Glomerular endothelial cell (primary cell): ENCODE results near the gene DMBX1. TPM values are rescaled to one million over a fixed set of nuclear protein-coding genes. Genes with fewer than 3 reads are reported as not detected.

Experiments
- DNase-seq: peaks from one replicate; pipeline ENCODE4 v3.0.0-alpha.2; 2011; ENCODE audit warnings: low read depth, low spot score; ENCODE audit errors: extremely low read depth
- total RNA-seq: library from RNA; depleted of rRNA; stranded (reverse); fragments of >200 nt; gene quantifications from 2 replicates; pipeline ENCODE4 v1.2.3, GENCODE V29; 2015

Gene DMBX1
- total RNA-seq, 1 donor from 2014 or later: not detected

GRCh38 chr1:46497020-46497419, 7.4 kb downstream of the DMBX1 start:
- no peak for DNase-seq

- DNase-seq: no peak
Measured at GRCh38 chr1:46497665-46498064, 8.0 kb downstream of the DMBX1 start.

GRCh38 chr1:46501528-46501927, 11.9 kb downstream of the DMBX1 start:
- DNase-seq: no peak

GRCh38 chr1:46503421-46503820, 13.8 kb downstream of the DMBX1 start:
- no peak for DNase-seq

GRCh38 chr1:46506470-46507219, 17.0 kb downstream of the DMBX1 start:
- DNase-seq: no peak

- DNase-seq: no peak
Measured at GRCh38 chr1:46508757-46509156, 19.1 kb downstream of the DMBX1 start.

- no peak for DNase-seq
Measured at GRCh38 chr1:46510341-46510997, 20.8 kb downstream of the DMBX1 start.

GRCh38 chr1:46510998-46511365, 21.3 kb downstream of the DMBX1 start:
- no peak for DNase-seq

GRCh38 chr1:46512135-46512791, 22.6 kb downstream of the DMBX1 start:
- DNase-seq: no peak

- DNase-seq: no peak
Measured at GRCh38 chr1:46512792-46513190, 23.2 kb downstream of the DMBX1 start.

- DNase-seq: no peak
Measured at GRCh38 chr1:46513536-46513935, 23.9 kb downstream of the DMBX1 start.

GRCh38 chr1:46515576-46515975, 25.9 kb downstream of the DMBX1 start:
- no peak for DNase-seq

GRCh38 chr1:46516200-46516950, 26.7 kb downstream of the DMBX1 start:
- DNase-seq: no peak

- DNase-seq: no peak
Measured at GRCh38 chr1:46517010-46517600, 27.5 kb downstream of the DMBX1 start.

GRCh38 chr1:46517932-46518498, 28.4 kb downstream of the DMBX1 start:
- no peak for DNase-seq

GRCh38 chr1:46519209-46519608, 29.6 kb downstream of the DMBX1 start:
- DNase-seq: no peak

- DNase-seq: no peak
Measured at GRCh38 chr1:46520063-46520911, 30.7 kb downstream of the DMBX1 start.

- no peak for DNase-seq
Measured at GRCh38 chr1:46521414-46521813, 31.8 kb downstream of the DMBX1 start.

- no peak for DNase-seq
Measured at GRCh38 chr1:46522184-46522968, 32.7 kb downstream of the DMBX1 start.
